Stimulated activated CD4-positive, alpha-beta T cell treated with anti-CD3 and anti-CD28 coated beads, Interleukin-2, amount 100 ng/mL, for 48 hours (primary cell): ENCODE measurements around the gene TYRO3.
A peak's percentile ranks its signal among the peaks of the same experiment; 100 is the strongest.

Experiments used
- DNase-seq, 2 donors: peaks; one replicate each; pipeline ENCODE4 v3.0.0-alpha.2; 2020

The TYRO3 gene

DNA sequence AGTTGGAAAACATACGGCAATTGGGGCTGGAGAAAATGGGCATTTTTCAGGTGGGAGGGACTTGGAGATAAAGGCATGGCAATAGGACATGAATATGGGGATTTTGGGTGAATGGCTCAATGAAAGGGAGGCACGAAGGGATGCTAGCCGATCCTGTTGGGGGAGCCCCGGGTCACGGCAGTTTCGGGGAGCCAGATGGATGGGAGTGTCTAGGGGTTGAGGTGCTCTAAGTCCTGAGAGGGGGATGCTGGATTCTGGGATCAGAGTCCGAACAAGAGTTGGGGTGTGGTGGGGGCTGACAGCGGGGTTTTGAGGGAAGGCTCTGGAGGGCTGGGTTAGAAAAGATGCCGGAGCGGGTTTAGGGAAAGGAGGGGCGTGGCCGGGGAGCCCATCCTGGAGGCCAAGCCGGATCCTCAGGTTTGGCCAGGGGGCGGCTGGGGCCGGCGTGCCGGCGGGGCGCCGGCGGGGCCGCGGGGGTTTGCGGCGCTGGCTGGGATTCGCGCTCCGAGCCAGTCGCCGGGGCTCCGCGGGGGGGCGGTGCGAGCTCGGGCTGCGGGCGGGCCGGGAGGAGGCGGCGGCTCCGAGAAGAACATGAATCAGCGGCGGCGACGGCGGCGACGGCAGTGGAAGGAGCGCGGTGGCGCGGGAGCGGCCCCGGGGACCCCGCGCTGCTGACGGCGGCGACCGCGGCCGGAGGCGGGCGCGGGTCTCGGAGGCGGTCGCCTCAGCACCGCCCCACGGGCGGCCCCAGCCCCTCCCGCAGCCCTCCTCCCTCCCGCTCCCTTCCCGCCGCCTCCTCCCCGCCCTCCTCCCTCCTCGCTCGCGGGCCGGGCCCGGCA, at the start of gene TYRO3:
TYRO3 (plus strand) TSS at position 813 of the 839 bp plus-strand sequence. CDS start 46 bp downstream, outside the sequence.
- peak; percentile 61 to 67 for DNase-seq

- DNase-seq = no peak
These were observed 48.3 kb upstream of the TYRO3 start for GRCh38 chr15:41510728-41511127.

GRCh38 chr15:41511331-41511898, 47.6 kb upstream of the TYRO3 start:
- DNase-seq = no peak

- no peak for DNase-seq
These were observed 47.1 kb upstream of the TYRO3 start for GRCh38 chr15:41511899-41512369.

GRCh38 chr15:41512512-41512939, 46.5 kb upstream of the TYRO3 start:
- DNase-seq = no peak

DNA sequence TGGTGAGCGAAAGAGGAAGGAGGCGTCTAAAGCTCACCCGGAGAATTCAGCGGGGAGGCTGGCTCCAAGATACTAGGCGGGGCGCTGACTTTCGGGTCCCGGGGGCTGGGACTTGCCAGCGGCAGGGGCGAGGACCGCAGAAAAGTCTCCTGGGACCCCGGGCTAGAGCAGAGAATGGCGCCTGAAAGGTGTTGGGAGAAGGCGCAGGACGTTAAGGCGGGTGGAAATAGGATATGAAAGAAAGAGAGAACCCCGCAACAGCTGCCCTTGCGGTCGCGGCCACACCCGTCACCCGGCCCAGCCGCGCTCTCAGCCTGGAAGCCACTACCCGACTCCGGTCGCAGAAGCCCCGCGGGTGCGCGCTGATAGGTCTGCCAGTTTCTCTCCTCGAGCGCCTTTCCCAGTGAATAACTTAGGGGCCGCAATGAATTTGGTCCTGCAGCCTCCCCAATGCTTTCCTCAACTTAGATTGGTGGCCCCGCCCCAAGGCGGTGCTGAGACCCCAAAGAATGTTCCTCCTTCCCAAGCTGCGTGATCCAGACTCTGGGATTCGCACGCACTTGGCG, 46.0 kb upstream of the TYRO3 start:
- DNase-seq = no peak

DNA sequence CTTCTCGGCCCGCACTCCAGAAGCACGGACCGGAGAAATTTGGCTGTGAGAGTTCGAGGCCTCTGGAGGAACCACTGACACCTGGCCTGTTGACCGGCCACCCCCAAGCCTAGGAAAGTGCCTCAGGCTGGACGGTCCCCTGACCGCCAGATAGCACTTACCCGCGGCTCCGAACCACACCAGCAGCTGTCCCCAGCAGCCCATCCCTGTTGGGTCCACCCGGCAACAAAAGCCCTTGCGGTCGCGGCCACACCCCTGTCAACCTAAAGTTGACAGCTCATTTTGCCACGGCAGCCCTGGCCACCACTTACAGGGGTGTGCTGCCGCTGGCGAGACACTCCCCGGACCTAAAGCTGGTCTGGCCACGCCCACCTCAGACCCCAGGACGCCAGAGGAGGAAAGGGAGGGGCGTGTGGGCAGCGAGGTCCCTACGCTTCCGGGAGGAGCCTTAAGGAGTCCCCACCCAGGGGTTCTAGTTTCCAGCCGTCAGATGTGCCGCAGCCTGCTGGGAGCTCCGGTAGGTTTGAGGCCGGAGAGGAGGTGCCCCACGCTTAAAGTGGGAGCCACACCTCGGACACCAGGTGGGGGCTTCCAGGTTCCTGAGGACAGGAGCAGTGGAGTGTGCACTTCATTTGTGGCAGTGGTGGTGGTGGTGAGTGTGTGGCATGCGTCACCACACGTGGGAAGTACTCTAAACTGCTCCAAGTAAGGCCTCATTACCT, 45.3 kb upstream of the TYRO3 start, which contains the start of gene LTK:
LTK (minus strand) TSS at position 322 of the 722 bp plus-strand sequence; CDS start at position 204, 118 bp downstream.
- no peak for DNase-seq

DNA sequence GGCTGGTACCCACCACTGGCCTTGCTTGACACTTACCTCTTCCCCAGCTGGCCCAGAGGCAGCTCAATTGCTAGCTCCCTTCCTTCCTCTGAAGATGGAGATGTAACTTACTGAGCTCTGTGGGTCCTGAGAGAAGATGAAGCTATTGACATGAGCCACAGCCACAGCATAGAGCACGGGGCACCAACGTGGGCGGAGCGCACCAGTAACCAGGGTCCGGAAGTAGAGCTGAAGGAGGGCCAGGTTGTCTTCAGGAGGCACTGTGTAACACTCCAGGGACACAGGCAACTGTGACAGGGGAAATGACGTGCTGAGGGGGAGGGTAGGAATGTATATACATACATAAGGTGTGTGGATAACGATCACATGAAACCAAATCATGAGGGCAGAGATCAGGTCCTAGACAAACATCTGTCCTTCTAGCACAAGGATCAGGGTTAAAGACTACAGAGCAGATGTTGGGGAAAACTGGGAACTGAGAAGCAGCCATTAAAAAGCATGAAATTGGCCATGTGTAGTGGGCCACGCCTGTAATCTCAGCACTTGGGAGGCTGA, 41.0 kb upstream of the TYRO3 start:
- no peak for DNase-seq

DNA sequence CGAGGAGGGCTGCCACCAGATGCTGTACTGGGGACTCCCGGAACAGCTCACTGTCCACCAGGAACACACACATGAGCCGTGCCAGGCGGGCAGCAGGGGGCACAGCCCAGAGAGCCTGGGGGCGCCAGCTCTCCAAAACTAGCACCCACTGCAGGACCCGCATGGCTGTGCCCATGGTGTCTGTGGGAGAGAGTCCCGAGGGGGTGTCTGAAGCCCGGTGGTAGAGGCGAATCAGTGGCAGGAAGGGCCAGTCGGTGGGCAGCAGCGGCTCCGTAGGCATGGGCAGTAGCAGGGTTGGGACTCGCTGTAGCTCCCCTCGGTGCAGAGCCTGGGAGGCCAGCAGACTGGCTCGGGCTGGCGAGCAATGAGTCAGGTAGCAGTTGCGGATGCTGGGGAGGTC, 38.4 kb upstream of the TYRO3 start:
- no peak for DNase-seq

GRCh38 chr15:41521614-41522013, 37.4 kb upstream of the TYRO3 start:
- no peak for DNase-seq

- no peak for DNase-seq
These were observed 35.9 kb upstream of the TYRO3 start for GRCh38 chr15:41523097-41523496.

DNA sequence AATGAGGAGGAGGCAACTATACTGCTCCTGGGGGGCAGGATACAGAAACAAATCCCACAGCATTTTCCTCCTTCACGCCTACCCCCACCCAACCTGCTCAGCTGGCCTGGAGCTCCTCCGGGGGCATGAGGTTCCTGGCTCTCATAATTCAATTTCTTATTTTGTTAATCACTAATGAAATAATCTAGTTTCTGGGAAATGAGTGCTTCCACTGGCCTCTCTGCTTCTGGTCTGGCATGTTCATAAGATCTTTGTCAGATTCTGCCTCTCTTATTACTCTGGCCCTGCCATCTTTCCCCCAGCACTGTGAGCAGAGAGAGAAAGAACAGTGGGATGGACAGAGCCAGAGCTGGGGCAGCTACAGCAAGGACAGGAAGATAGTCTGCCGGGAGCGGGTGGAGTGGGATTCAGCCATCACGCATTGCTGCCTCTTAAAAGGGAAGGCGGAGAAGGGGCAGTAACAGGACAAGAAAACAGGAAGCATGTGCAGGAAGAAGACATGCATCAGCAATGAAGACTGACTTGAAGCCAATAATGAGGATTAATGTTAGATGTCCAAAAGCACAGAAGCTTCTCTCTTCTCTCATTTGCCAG, 28.6 kb upstream of the TYRO3 start:
- DNase-seq = no peak

DNA sequence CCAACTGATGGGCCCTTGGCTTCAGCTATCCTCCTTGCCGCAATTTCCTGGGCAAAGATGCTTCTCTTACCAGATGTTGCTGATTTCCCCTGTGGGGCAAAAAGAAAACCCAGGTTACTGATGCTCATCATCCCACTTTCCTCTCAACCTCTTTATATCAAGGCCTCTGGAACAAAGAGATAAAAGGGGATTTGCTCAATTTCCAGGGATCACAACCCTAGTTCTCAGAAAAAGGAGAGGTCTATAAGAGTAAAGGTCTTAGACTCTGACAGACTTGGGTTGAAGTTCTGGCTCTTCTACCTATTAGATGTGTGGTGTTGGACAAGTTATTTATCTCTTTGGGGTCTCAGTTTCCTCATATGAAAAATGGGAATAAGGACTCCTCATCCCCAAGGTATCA, 23.5 kb upstream of the TYRO3 start:
- DNase-seq = no peak

DNA sequence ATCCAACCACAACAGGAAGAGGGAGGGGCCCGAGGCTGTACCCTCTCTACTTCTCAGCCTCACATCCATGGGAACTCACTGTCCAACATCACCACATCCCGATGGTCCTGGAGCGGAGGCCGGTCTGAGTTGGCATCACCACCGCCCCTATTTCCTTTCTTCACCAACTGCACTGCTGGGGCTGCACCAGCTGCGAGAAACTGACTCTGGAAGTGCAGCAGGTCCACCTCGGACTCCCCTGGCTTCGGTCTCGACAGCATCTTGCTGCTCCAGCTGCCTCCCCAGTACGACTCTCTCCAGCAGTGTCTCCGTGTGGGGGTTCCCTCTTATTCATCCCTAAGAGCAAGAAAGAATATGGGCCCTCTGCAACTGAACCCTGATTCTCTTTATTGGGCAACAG, 22.1 kb upstream of the TYRO3 start:
- DNase-seq = no peak

- DNase-seq = peak in 1 of 2 donors; percentile 10
These were observed 15.5 kb upstream of the TYRO3 start for GRCh38 chr15:41543521-41543870.

GRCh38 chr15:41544650-41545015, 14.4 kb upstream of the TYRO3 start:
- no peak for DNase-seq

- no peak for DNase-seq
These were observed 13.8 kb upstream of the TYRO3 start for GRCh38 chr15:41545218-41545617.

DNA sequence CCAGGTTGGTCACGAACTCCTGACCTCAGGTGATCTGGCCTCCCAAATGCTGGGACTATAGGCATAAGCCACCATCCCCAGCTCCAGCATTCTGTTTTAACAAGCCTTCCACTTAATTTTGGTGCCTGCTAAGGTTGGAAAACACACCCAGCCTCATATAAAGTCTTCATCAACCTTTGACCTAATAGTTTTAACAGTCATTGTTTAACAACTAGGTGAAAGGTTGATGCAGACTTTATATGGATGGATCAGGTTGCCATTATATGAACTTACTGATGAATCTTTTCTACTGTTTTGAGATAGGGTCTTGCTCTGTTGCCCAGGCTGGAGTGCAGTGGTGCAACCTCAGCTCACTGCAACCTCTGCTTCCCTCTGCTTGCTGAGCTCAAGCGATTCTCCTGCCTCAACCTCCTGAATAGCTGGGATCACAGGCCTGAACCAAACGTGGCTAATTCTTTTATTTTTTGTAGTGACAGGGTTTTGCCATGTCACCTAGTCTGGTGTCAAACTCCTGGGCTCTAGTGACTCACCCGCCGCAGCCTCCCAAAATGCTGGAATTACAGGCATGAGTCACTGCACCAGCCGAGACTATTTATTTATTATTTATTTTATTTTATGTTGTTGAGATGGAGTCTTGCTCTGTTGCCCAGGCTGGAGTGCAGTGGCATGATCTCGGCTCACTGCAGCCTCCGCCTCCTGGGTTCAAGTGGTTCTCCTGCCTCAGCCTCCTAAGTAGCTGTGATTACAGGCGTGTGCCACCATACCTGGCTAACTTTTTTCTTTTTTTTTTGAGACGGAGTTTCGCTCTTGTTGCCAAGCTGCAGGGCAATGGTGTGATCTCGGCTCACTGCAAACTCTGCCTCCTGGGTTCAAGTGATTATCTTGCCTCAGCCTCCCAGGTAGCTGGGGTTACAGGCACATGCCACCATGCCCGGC, 11.9 kb upstream of the TYRO3 start:
- no peak for DNase-seq

GRCh38 chr15:41550066-41550775, 8.8 kb upstream of the TYRO3 start:
- DNase-seq = no peak

DNA sequence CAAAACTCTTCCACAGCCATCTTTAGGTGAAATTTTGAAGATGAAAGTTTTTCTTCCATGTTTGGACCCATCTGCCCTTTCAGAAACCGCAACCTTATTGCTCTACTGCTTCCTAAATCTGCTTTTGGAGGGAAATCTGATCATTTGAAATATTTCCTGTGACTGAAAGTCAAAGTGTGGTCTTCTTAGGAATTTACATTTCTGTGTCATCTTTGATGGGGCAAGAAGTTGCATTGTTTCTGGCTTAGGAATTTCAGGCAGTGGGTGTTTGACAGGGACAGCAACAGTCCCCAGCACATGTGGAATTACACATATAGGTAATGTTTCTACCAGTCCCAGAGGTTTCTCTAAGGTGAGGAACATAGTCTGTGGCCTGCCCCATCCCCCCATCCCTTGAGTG, 5.3 kb upstream of the TYRO3 start:
- no peak for DNase-seq

DNA sequence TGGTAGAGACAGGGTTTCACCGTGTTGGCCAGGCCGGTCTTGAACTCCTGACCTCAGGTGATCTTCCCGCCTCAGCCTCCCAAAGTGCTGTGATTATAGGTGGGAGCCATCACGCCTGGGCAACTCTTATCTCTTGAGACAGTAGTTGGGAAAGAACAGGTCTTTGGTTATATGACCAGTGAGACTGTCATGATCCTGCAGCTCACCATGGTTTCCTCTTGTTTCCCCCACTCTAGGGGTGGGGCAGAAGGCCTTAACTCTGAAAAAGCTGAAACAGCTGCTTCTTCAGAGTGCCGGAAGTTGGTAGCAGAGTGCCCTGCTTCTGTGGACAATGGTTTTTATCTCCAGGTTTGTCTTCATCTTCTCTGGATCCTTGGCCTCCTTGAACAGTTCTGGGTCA, 4.7 kb upstream of the TYRO3 start:
- no peak for DNase-seq
